Fibroblast of skin of left quadriceps (primary cell): ENCODE results near the gene TCERG1L.
"Not testable (repeated sequence)": the region's sequence is repeated elsewhere in the genome, so short reads cannot be mapped to it uniquely, and the experiment has no call there.

ENCODE experiments used
- DNase-seq, 2 experiments: peaks; one replicate each; pipeline ENCODE4 v3.0.0-alpha.2; 2013; ENCODE audit warnings: low read depth in 2 of 2

The TCERG1L gene

GRCh38 chr10:131249238-131249954 lies 62.1 kb downstream of the TCERG1L start:
- DNase-seq, result no peak

GRCh38 chr10:131248376-131249165 lies 63.0 kb downstream of the TCERG1L start:
- no peak for DNase-seq

- DNase-seq, result no peak
Measured at GRCh38 chr10:131247873-131248272, 63.6 kb downstream of the TCERG1L start.

GRCh38 chr10:131246775-131247174 lies 64.7 kb downstream of the TCERG1L start:
- DNase-seq, result no peak

- no peak for DNase-seq
Measured at GRCh38 chr10:131246089-131246488, 65.4 kb downstream of the TCERG1L start.

- no peak for DNase-seq
Measured at GRCh38 chr10:131245475-131246059, 66.0 kb downstream of the TCERG1L start.

GRCh38 chr10:131244836-131245235 lies 66.7 kb downstream of the TCERG1L start:
- DNase-seq, result no peak

- no peak for DNase-seq
Measured at GRCh38 chr10:131243076-131243475, 68.4 kb downstream of the TCERG1L start.

- no peak for DNase-seq
Measured at GRCh38 chr10:131242007-131242406, 69.5 kb downstream of the TCERG1L start.

GRCh38 chr10:131240691-131241090 lies 70.8 kb downstream of the TCERG1L start:
- DNase-seq, result no peak

- no peak for DNase-seq
Measured at GRCh38 chr10:131239926-131240325, 71.6 kb downstream of the TCERG1L start.

GRCh38 chr10:131239450-131239849 lies 72.1 kb downstream of the TCERG1L start:
- DNase-seq, result no peak

- DNase-seq, result no peak
Measured at GRCh38 chr10:131238669-131239280, 72.7 kb downstream of the TCERG1L start.

GRCh38 chr10:131237991-131238651 lies 73.4 kb downstream of the TCERG1L start:
- no peak for DNase-seq

- not testable (repeated sequence) for DNase-seq
Measured at GRCh38 chr10:131234606-131235005, 76.9 kb downstream of the TCERG1L start.

GRCh38 chr10:131233611-131234258 lies 77.8 kb downstream of the TCERG1L start:
- no peak for DNase-seq

- DNase-seq, result no peak
Measured at GRCh38 chr10:131231965-131232541, 79.5 kb downstream of the TCERG1L start.

- no peak for DNase-seq
Measured at GRCh38 chr10:131231323-131231964, 80.1 kb downstream of the TCERG1L start.

- no peak for DNase-seq
Measured at GRCh38 chr10:131230641-131231322, 80.7 kb downstream of the TCERG1L start.

- DNase-seq, result no peak
Measured at GRCh38 chr10:131230166-131230565, 81.4 kb downstream of the TCERG1L start.
